ENCODE results near the gene NELL2.

NELL2 gene

DNA sequence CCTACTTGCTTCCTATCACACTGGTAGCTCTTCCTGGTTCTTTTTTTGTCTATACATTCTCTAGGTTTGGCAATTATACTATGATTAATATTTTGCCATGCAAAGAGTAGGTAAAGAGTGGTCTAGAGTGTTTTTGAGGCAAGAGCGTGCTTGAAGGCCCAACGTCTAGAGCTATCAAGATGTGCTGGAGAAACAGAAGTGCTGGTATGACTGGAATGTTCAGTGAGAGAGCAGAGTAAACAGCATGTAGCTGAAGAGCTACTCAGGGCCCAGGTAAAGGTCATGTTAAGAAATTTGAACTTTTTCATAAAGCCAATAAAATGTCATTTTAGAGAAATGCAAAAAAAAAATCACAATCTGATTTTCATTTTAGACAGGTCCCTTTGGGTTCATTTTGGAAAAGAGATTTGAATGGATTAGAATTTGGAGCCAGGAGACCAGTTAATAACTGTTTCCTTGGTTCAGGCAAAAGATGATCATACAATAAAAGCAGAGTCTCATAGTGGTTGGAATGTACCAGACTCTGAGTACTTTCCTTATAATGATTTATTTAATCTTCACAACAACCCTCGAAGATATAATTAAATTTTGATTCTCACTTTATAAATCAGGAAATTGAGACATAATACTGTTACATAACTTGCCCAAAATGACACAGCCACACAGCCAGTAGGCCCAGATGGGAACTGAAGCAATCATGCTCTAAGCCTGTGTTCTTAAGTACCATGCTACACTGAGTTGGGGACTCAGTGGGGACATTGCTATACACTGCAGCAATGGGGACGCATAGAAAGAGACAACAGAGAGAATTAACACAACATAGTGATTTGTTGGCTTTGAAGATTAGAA lies 350.1 kb downstream of the NELL2 start:
- no peak for DNase-seq

DNA sequence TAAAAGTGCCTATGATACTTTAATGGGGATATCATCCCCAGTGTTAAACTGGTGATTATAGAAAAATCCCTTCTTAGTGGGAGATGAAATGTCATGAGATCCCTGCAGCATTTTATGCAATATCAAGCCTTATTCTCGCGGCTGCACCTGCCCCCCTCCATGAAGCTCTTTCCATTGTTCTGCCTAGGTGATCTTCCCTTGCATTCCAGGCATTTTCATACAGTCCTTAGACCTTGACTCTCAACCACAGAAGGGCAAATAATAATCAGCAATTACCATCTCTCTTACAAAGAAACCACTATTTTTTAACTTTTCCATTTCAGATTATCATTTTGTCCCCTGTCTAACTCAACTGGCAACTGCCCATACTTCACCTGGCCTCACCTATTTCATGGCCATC lies 352.3 kb downstream of the NELL2 start:
- no peak for DNase-seq

DNA sequence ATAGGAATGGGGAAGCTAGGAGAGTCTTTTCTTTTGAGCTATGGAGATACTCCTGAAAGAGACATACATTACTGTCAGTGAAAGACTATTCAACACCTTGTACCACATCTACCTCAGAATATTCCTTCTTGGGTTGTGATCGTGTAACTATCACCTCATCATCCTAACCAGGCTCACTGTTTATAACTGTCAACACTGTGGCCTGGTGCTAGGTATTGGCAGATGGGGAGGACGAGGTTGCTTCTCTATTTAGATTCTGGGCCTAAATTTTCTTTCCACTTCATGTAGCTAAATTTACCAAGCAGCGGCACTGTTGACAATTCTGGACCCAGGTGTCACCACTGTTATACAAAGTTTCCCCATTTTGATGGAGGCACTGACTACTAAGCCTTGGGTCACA lies 354.4 kb downstream of the NELL2 start:
- DNase-seq, result no peak

DNA sequence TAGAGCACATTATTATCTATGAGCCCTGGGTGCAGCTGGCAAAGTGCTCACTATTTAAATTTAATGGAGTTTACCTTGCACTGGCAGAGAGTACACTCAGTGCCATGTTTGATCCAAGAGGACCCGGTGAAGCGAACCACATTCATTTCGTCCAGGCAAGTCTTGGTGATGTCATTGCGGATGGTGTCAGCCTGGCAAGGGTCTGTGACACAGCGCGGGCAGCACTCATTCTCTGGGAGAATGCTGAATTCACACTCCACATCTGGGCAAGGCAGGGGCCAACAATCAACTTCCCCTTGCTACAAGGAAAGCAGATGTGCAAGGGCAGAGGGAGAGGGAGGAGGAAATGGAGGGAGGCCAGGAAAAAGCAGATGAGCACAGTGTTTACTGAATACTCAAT lies 356.2 kb downstream of the NELL2 start:
- DNase-seq, result no peak

DNA sequence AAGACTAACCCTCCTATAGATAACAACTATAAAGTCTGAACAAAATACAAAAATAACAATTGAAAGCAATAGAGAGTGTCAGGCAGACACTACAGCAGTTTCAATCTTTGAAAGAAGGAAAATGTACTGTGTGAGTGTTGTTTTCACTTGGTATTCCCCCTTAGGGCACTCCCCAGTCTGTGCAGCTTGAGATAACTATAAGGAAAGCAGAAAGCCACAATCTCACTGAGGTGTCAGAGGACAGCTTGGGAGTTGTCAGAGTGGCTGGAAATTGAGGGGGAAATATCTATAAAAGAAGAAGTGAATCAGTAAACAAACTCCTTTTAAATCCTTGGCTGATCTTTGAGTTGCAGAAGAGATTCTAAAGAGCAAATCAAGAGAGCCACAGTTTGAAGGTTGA lies 364.8 kb downstream of the NELL2 start:
- no peak for DNase-seq

DNA sequence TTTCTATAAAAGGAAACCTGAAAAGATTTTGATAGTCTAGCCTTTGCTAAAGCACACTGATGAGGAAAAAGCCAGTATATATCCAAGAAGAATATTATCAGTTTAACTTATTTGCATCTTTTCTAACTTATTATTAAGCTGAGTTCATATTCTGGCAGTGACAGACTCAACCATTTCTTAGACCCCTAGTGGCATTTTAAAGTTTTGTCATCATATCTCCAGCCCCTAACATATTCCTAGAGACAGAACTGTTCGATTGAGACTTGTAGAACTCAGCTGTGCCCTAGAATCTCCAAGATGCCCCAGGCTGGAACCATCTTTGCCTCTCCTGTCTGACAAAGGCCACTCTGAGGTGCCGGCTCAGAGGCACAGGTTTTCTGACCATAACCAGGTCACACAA lies 365.6 kb downstream of the NELL2 start:
- no peak for DNase-seq

DNA sequence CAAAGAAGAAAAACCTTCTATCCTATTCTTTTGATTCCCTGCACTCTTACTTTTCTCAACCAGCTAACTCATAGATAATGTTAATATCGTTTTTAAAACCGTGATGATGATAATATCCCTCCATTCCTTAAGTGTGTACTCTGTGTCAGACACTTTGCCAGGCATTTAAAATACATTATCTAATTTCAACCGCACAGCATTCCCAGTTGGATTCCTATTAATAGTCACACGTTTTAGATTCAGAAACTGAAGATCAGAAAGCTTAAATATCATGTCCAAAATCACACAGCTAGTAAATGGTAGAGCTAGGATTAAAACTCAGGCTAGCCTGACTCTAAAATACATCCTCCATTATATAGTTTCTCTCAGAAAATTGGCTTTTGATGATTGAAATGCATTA lies 366.0 kb downstream of the NELL2 start:
- no peak for DNase-seq

DNA sequence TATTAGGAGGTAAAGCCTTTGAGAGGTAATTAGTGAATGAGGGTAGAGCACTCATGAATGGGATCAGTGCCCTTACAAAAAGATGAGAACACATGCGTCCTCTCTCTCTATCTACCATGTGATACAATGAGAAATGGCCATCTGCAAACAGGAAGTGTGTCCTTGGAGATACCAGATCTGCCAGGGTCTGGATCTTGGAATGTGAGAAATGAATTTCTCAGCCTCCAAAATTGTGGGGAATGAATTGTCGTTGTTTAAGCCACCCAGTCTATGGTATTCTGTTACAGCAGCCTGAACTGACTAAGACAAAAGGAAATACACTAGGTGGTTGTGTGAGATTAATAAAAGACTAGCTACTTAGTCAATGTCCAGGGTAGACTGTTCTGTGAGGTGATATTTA lies 366.6 kb downstream of the NELL2 start:
- DNase-seq, result peak; percentile 19

DNA sequence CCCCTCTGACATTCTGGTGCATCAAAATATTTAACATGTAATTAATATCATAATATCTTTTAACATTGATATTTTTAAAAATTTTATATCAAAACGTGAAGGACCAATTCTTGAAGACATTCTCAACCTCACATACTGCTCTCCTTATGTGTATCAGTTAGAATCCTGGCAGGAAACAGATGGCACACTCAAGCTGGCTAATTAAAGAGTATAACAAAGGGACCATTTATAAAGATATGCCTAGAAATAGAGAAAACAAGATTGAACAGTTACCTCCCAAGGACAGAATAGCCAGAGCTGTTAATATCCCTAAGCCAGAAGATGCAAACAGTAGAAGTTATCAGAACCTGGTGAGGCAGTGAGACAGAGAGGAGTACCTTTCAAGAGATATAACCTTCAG lies 368.7 kb downstream of the NELL2 start:
- DNase-seq, result no peak

DNA sequence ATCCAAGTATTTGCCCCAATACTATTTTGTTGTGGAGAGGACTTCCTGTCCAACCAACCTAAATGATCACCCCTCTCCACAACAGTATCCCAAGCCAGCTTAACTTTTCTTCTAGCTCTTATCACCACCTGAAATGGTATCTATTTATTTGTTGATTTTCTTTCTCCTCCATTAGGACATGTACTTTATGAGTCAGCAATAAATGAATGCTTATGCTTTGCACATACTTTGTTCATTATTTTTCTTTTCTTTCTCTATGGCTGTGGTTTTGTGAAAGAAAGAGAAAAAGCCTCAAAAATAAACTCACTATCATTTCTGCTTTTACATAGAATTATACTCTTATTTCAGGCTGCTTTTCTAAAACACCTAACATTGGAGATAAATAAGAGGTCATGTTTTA lies 371.3 kb downstream of the NELL2 start:
- DNase-seq, result no peak

DNA sequence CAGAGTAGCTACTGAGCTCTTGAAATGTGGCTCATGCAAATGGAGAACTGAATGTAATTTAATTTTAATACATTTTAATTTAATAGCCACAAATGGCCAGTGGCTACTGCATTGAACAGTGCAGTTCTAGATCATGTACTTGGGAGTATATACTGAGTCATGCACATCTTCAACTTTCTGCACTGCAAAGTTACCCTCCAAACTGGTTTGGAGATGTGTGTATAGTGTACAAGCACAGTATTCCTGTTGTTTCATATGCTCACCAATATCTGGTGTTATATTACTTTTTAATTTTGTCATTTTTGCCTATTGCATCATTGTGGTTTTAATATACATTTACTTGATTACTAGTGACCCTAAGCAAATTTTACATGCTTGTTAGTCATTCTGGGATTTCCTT lies 372.8 kb downstream of the NELL2 start:
- no peak for DNase-seq

DNA sequence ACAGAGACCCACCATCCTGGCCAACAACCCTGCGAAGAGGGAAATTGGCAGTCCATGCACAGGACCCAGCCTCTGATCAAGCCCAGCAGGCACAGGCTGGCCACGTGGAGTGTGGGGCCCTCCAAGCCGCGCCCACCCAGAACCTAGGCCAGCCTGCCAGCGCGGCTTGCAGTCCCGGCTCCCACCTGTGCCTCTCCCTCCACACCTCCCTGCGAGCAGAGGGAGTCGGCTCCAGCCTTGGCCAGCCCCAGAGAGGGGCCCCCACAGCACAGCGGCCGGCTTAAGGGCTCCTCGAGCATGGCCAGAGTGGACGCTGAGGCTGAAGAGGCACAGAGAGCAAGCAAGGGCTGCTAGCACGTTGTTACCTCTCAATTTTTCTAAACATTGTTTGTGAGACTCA lies 373.4 kb downstream of the NELL2 start:
- no peak for DNase-seq

DNA sequence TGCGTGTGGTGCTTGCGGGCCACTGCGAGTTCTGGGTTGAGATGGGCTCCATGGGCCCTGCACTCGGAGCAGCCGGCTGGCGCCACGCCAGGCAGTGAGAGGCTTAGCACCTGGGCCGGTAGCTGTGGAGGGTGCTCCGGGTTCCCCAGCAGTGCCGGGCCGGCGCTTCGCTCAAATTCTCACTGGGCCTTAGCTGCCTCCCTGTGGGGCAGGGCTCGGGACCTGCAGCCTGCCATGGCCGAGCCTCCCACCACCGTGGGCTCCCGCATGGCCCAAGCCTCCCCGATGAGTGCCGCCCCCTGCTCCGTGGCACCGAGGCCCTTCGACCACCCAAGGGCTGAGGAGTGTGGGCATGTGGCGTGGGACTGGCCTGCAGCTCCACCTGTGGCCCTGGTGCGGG lies 375.7 kb downstream of the NELL2 start:
- no peak for DNase-seq

DNA sequence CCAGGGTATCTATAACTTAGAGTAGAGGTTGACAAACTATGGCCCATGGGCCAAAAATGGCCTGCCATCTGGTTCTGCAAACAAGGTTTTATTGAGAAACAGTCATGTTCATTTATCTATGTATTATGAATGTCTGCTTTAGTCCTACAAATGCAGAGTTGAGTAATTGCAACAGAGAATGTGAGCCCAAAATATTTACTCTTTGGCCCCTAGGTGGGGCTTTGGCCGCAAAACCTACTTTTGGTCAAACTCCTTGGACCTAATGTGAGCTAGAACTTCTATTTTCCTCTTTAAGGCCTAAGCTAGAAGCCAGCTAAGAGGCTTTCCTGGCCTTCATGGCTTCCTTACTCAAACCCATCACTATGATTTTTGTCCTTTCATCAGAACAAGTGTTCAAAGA lies 379.1 kb downstream of the NELL2 start:
- no peak for DNase-seq

DNA sequence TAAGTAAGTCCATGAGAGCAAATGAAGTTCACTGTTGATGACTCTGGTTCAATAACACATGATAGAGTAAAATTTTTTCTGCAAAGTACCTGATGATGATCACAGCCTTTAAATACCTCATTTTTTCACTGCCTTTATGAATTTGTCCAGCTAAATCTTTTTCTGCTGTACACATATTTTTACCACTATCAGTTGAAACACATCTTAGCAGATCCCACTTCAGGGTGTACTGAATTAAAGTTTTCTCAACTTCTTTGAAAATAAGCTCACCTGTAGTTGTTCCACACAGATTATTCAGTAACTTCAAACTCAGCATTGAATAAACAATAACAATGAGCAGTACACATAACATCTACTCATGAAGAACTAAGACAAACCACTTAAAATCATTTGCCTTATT lies 385.9 kb downstream of the NELL2 start:
- no peak for DNase-seq

DNA sequence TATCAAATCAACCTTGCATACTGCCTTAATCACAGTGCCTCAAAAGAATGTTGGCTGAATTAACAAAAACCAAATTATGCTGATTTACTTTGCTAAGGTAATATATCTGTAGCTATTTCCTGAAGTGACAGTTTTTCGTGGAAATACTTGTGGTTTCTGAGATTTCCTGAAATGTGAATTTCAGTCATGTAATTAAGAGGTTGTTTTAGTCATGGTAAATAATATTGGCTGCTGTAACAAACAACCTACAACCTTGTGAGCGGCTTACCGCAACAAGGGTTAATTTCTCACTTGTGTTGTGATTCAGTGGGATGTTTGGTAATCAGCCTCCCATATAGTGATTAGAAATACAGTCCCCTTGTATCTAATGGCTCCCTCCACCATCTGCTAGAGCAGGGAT lies 387.9 kb downstream of the NELL2 start:
- DNase-seq, result no peak

DNA sequence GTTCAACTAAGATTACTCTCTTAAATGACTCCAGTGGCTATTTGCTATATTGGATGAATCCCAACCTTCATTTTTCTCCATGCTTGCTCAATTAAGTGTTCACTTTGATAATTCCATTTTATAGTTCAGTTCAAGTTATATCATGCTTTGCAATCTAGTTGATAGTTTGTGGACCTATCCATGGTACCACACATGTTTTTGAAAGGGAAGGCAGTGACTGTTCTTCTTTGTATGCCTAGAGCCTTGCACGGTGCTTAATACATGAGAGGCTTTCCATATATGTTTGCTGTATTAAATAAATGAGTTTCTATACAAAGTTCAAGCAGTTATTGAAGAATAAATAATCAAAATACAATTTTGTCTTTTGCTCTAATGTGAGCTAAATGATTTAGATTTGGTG lies 391.3 kb downstream of the NELL2 start:
- no peak for DNase-seq

DNA sequence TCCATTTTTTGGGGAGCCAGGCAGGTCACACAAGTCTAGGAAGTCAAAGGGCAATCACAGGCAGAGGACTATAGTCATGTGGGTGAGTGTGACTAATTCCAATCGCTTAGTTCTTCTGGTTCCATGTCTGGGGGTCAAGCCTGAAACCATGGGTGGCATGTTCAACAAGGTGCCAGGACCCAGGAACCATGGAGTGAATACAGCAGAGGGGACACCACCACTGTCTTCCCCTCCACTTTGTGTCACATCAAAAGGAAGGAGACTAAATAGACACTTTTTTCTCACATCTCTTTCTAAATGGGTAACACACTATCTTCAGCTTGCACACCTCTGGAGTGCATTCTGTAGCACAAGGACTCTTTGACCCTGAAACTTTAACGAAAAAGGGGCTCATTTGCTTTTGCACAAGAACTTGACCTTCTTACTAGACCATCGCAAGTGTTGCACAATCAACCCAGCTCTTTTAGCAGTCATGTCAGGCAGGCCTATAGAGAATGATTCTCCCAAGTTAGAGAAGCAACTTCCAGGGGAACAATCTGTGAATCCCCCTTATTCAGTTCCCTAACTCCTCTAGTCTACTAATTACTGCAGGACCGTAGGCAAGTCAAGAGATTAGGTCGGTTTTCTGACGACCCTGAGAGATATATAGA lies 398.7 kb downstream of the NELL2 start:
- no peak for DNase-seq

DNA sequence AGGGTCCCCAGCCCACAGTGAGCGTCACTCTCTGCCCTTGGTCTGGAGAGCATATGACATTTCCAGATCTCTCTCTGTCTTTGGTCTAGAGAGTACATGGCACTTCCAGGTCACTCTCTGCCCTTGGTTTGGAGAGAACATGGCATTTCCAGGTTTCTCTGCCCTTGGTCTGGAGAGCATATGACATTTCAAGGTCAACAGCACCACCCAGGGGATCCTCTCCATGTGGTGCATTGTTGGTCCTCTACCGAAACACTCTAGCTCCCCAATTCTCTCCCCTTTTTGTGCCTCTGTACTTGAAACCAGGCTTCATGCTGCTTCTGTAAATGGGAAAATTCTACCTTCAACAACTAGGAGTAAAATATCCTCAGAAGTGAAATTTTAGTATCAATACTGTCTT lies 399.4 kb downstream of the NELL2 start:
- DNase-seq, result no peak

DNA sequence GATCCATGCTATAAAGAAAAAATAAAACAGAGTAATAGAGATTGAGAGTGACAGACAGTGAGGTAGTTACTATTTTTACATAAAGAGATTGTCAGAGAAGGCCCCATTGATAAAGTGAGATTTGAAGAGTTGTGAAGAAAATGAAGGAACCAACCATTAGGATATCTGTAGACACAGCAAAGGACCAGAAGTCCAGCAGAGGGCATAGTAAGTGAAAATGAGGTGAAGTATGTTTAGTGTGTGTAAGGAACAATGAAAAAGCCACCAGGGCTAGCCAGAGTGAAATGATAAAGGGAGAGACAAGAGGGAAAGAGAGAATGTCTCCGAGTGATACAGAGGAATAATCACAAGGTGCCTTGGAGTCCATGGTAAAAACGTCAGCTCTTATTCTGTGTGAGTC lies 411.0 kb downstream of the NELL2 start:
- no peak for DNase-seq

DNA sequence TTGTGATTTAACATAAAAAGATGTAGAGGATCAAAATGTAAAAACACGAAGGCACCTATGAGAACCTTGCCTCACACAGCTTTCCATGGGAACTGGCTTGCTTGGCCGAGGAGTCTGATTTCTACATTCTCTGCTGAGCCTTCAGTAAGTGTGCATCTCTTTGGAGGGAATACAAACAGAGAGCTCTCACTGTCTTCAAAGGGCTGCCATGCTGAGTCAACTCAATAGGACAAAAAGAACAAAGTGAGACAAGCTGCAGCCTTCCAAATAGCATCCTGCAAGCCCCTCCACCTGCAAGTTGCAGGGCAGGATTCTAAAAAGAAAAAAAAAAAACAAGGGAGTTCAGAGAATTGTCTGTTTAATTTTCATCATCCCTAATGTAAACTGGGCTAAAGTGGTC lies 411.9 kb downstream of the NELL2 start:
- DNase-seq, result no peak

DNA sequence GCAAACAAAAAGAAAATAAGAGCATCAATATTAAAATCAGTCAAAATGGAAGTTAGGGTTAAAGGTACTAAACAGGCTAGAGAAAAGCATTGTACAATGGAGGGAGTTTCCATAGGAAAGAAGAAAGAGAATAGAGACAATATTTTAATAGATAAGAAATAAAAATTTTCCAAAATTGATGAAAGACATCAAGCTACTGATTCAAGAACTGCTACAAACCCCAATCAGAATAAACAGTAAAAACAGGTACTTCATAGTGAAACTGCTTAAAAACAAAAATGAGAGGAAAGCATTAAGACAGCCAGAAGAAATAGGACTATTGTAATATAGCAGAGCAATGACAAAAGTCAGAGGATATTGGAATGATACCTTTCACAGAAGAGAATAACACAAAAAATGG lies 413.4 kb downstream of the NELL2 start:
- DNase-seq, result no peak

DNA sequence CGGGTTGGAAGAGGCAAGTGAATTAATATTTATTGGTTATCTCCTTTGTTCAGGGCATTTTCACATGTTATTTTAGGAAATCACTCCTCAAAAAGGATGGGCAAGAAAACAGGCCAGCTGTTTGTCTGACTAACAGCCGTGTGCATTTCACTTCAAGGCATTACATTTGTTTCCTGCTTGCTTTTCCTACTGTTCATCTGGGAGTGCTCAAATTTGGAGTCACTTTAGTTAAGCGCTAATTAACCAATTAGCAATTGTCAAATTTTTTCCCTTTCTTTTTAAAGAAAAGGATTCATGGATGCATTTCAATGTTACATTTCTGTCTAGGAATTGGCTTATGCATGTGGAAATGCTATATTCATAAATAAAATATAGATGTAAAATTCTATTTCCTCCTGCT lies 415.9 kb downstream of the NELL2 start:
- no peak for DNase-seq

DNA sequence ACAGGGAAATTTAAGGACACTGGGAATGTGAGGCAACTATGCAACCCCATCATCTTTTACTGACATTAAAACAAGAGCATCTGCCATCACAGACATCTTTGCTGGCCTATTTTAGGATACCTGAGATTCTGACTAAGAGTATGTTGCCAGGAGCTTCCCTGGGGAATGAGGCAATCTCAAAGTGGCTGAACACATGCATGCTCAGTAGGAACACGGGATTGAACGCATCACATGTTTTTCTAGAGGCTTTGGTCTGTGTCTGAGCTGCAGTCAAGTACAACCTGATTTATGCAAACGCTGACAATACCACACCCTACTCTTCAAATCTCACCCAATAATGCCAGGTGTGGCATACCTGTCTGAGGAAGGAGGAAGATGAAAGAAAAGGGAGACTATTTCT lies 416.5 kb downstream of the NELL2 start:
- no peak for DNase-seq

Measured in fibroblast of skin of right biceps (primary cell).